Sigmoid colon (tissue), 7 donors: ENCODE measurements around the gene SUPT5H. TPM values are rescaled to one million over a fixed set of nuclear protein-coding genes. Genes with fewer than 3 reads are reported as not detected.
"Not testable (repeated sequence)": the region's sequence is repeated elsewhere in the genome, so short reads cannot be mapped to it uniquely, and the experiment has no call there.

Source experiments
- DNase-seq: peaks from one replicate; pipeline ENCODE4 v3.0.0-alpha.2; 2019
- H3K27ac ChIP-seq, 4 donors: fragments of 200-600 bp; sonication (generic); one replicate each; pipeline ENCODE4 v1.5.1; 2016 to 2019; ENCODE audit warnings: mild to moderate bottlenecking in 1 of 4
- H3K27me3 ChIP-seq, 3 donors: fragments of 200-600 bp; sonication (generic); one replicate each; pipeline ENCODE4 v1.5.1; 2019; ENCODE audit warnings: mild to moderate bottlenecking in 1 of 3
- H3K36me3 ChIP-seq, 4 donors: fragments of 200-600 bp; sonication (generic); one replicate each; pipeline ENCODE4 v1.5.1; 2016 to 2019
- H3K4me1 ChIP-seq, 4 donors: fragments of 200-600 bp; sonication (generic); one replicate each; pipeline ENCODE4 v1.5.1; 2017 to 2019
- H3K4me3 ChIP-seq, 4 donors: fragments of 200-600 bp; sonication (generic); one replicate each; pipeline ENCODE4 v1.5.1; 2017 to 2019; ENCODE audit warnings: mild to moderate bottlenecking in 2 of 4, moderate library complexity in 1 of 4
- H3K9me3 ChIP-seq, 4 donors: fragments of 200-600 bp in 3 of 4; sonication (generic) in 3 of 4; one replicate each; pipeline versions ENCODE4 v1.5.1 to v1.6.1; 2013 to 2019
- EP300 ChIP-seq, 4 donors: sonication (generic); formaldehyde crosslinking; IDR thresholded peaks; one replicate each; pipeline ENCODE4 v1.6.1; 2017; ENCODE audit warnings: antibody characterized with exemption in 4 of 4
- POLR2A ChIP-seq, 2 donors: fragments of 450-650 bp; IDR thresholded peaks; one replicate each; pipeline ENCODE4 v1.6.1; 2016; ENCODE audit warnings: antibody characterized with exemption in 2 of 2, mild to moderate bottlenecking in 2 of 2, moderate library complexity in 2 of 2
- POLR2AphosphoS5 ChIP-seq, 4 donors: sonication (generic); formaldehyde crosslinking; IDR thresholded peaks; one replicate each; pipeline ENCODE4 v1.6.1; 2017; ENCODE audit warnings: antibody characterized with exemption in 4 of 4
- WGBS, 2 donors: extraction: QIAGEN DNeasy Blood & Tissue Kit; methylation state at CpG; one replicate each; pipeline ENCODE4 v1.1.7; 2013; 5-methylcytosine and 5-hydroxymethylcytosine counted together
- intact Hi-C: fragments of 100-400 bp; cut with DNase I; formaldehyde crosslinking; loops from one replicate; pipeline ENCODE4 v1.15.1; 2023
- polyA plus RNA-seq, 3 donors: library from polyadenylated mRNA; stranded (reverse); fragments of 200-250 nt; gene quantifications; one replicate each; pipeline ENCODE4 v1.2.3, GENCODE V29; 2013
- total RNA-seq, 4 donors: library from RNA; depleted of rRNA; stranded (reverse); fragments of >200 nt; gene quantifications; one replicate each; pipeline ENCODE4 v1.1.0, GENCODE V29; 2016
- TF ChIP-seq, protein P1 (sequence below), 4 experiments: fragments of 450-650 bp in 3 of 4; fragments of 200-600 bp in 1 of 4; IDR thresholded peaks; one replicate each; pipeline ENCODE4 v1.5.1; 2016 to 2019; ENCODE audit warnings: antibody characterized with exemption in 4 of 4, mild to moderate bottlenecking in 3 of 4, moderate library complexity in 2 of 4
- donor health status: healthy with polysubstance abuse.
- donor health status: Bipolar disorder and iron deficiency.
- donor health status: healthy.

The SUPT5H gene
- total and polyA plus RNA-seq, 7 donors: 52.3 to 112 (median 77.1) TPM

DNA sequence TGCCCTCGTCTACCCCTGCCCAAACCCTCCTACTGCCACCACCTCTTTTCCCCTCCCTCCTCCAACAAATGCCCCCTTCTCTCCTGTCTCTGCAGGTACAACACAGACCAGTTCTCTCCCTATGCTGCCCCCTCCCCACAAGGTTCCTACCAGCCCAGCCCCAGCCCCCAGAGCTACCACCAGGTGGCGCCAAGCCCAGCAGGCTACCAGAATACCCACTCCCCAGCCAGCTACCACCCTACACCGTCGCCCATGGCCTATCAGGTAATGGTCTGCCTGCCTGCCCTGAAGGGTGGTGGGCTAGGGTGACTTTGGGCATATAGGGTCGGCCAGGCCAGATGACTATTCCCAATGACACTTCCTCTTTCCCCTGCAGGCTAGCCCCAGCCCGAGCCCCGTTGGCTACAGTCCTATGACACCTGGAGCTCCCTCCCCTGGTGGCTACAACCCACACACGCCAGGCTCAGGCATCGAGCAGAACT lies 28.8 kb downstream of the SUPT5H start:
- intact Hi-C loops: no loop called here
- H3K27ac ChIP-seq: peak overlapping the region in 2 of 4 donors; percentile 12 to 53
- TF ChIP-seq, protein P1, sequence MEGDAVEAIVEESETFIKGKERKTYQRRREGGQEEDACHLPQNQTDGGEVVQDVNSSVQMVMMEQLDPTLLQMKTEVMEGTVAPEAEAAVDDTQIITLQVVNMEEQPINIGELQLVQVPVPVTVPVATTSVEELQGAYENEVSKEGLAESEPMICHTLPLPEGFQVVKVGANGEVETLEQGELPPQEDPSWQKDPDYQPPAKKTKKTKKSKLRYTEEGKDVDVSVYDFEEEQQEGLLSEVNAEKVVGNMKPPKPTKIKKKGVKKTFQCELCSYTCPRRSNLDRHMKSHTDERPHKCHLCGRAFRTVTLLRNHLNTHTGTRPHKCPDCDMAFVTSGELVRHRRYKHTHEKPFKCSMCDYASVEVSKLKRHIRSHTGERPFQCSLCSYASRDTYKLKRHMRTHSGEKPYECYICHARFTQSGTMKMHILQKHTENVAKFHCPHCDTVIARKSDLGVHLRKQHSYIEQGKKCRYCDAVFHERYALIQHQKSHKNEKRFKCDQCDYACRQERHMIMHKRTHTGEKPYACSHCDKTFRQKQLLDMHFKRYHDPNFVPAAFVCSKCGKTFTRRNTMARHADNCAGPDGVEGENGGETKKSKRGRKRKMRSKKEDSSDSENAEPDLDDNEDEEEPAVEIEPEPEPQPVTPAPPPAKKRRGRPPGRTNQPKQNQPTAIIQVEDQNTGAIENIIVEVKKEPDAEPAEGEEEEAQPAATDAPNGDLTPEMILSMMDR (IDR thresholded peaks at IDR 0.05): peak; percentile 52 to 79 (median 62)
- no peak for TF ChIP-seq EP300 (IDR thresholded peaks at IDR 0.05)
- 51 to 59% methylated on average over 9 of the region's 9 CpGs for WGBS, 2 donors
- H3K36me3 ChIP-seq: peaks cover 48 to 74% (median 66%) of the 10 kb centered on the region in 4 donors
- no peaks in the 10 kb centered on the region for H3K4me1 ChIP-seq
- DNase-seq: peak; percentile 79
- H3K4me3 ChIP-seq: no peak overlapping the region
- H3K27me3 ChIP-seq: no peaks in the 10 kb centered on the region
- no peaks in the 10 kb centered on the region for H3K9me3 ChIP-seq

DNA sequence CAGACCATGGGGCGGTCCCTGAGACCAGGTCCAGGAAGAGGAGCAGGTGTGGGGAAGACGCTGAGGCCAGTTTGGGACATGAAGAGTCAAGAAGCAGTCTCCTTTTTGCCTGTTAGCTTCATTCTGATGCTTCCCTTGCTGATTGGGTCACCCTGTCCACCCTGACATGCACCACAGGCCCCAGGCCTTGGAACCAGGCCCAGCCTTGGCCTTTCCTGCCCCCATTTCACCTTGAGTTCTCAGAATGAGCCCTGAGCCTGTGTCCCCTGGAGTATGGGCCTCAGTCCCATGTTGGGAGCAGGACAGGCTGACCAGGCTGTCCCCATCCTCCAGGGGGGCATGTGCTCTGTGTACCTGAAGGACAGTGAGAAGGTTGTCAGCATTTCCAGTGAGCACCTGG lies 30.4 kb downstream of the SUPT5H start:
- DNase-seq: no peak
- peaks cover 41 to 59% (median 50%) of the 10 kb centered on the region in 4 donors for H3K36me3 ChIP-seq
- peaks cover 0 to 9% (median 7%) of the 10 kb centered on the region in 4 donors for H3K4me1 ChIP-seq
- no peaks in the 10 kb centered on the region for H3K9me3 ChIP-seq
- no peak overlapping the region for H3K27ac ChIP-seq
- 96% methylated on average over 2 of the region's 2 CpGs for WGBS, 2 donors
- no peak overlapping the region for H3K4me3 ChIP-seq
- intact Hi-C loops: no loop called here
- H3K27me3 ChIP-seq: no peaks in the 10 kb centered on the region
- TF ChIP-seq POLR2A (IDR thresholded peaks at IDR 0.05) (no peak), EP300 (IDR thresholded peaks at IDR 0.05) (no peak), POLR2AphosphoS5 (IDR thresholded peaks at IDR 0.05) (no peak)
- TF ChIP-seq, protein P1 (IDR thresholded peaks at IDR 0.05): no peak

DNA sequence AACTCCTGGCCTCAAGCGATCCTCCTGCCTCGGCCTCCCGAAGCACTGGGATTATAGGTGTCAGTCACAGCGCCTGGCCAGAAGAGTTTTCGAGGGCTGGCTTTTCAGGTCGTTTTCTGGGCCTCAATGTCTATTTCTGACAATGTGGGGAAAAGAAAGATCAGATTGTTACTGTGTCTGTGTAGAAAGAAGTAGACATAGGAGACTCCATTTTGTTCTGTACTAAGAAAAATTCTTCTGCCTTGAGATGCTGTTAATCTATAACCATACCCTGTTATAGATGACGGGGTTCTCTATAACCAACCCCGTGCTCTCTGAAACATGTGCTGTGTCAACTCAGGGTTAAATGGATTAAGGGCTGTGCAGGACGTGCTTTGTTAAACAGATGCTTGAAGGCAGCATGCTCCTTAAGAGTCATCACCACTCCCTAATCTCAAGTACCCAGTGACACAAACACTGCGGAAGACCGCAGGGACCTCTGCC lies 34.0 kb downstream of the SUPT5H start:
- DNase-seq, H3K4me3 ChIP-seq, intact Hi-C loops, H3K9me3 ChIP-seq, H3K27me3 ChIP-seq: not testable (repeated sequence)
- Histone ChIP-seq H3K36me3 (peaks cover 6 to 32% (median 22%) of the 10 kb centered on the region in 4 donors), H3K4me1 (peaks cover 0 to 21% (median 19%) of the 10 kb centered on the region in 4 donors), H3K27ac (peak overlapping the region in 1 of 4 donors; percentile 83)
- WGBS, 2 donors: 84 to 86% methylated on average over 11 of the region's 11 CpGs

DNA sequence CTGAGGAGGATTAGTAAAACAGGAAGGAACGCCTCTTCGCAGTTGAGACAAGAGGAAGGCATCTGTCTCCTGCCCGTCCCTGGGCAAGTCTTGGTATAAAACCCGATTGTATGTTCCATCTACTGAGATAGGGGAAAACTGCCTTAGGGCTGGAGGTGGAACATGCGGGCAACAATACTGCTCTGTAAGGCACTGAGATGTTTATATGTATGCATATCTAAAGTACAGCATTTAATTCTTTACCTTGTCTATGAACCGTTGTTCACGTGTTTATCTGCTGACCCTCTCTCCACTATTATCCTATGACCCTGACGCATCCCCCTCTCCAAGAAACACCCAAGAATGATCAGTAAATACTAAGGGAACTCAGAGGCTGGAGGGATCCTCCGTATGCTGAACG lies 34.5 kb downstream of the SUPT5H start:
- peak overlapping the region; percentile 81 to 86 (median 84) for H3K27ac ChIP-seq
- intact Hi-C loops: loop anchor here (2.0 to 5.0 kb wide), 3 partner anchors 35 to 88 kb away; partner anchors contain the start of genes EID2B, MED29, PAF1 and SUPT5H
- TF ChIP-seq EP300 (IDR thresholded peaks at IDR 0.05): no peak
- H3K27me3 ChIP-seq: no peaks in the 10 kb centered on the region
- peaks cover under 1 to 31% (median 17%) of the 10 kb centered on the region in 4 donors for H3K36me3 ChIP-seq
- no peak for DNase-seq
- peak overlapping the region; percentile 81 to 96 (median 93) for H3K4me3 ChIP-seq
- WGBS, 2 donors: 53 to 69% methylated on average over 10 of the region's 10 CpGs
- peaks cover 0 to 21% (median 19%) of the 10 kb centered on the region in 4 donors for H3K4me1 ChIP-seq
- no peaks in the 10 kb centered on the region for H3K9me3 ChIP-seq

DNA sequence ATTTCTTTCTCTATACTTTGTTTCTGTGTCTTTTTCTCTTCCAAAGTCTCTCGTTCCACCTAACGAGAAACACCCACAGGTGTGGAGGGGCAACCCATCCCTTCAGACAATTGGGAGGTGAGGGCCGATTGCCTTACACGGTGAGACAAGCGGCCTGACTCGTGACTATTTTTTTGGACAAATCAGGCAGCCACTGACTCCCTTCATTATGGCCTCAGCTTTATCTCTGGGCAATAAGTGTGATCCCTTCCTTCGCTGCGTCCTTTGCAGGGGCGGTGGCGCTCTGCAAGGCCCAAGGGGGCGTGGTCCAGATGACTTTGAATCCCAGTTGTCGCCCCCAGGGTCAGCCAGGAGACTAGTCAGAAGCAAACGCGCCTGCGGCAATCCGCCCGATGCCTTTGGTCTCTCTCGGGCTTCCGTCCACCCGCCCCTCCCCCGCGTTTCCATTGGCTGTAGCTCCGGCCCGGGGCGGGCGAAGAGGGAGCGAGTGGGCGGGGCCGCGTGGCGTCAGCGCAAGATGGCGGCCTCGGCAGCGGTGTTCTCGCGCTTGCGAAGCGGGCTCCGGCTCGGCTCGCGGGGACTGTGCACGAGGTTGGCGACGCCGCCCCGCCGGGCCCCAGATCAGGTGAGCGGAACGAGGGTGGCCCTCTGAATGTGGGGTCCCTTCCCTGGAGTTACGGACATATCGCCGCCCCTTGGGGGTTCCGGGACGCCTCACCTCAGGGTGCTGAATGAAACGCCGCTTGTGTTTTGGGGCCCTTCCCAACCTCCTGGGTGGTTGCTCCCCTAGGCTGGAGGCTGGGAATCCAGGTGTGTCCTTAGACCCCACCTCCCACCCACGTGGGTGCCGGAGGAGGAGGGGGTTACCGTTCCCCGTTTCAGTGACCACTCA lies 35.2 kb downstream of the SUPT5H start, which contains the start of gene TIMM50:
TIMM50 (plus strand) TSS at position 502 of the 892 bp plus-strand sequence; CDS start at position 518, 16 bp downstream.
- peak; percentile 82 to 89 (median 83) for TF ChIP-seq POLR2AphosphoS5 (IDR thresholded peaks at IDR 0.05)
- no peak for TF ChIP-seq EP300 (IDR thresholded peaks at IDR 0.05)
- TF ChIP-seq POLR2A (IDR thresholded peaks at IDR 0.05): peak; percentile 41 to 43
- Histone ChIP-seq H3K4me3 (peak within 1 kb of the TSS; percentile 81 to 96 (median 93)), H3K27me3 (no peaks in the 10 kb centered on the region), H3K9me3 (no peaks in the 10 kb centered on the region), H3K36me3 (peaks cover 0 to 35% (median 19%) of the 10 kb centered on the region in 4 donors), H3K27ac (peak within 1 kb of the TSS; percentile 81 to 86 (median 84)), H3K4me1 (peaks cover 0 to 21% (median 19%) of the 10 kb centered on the region in 4 donors)
- intact Hi-C loops: loop anchor here (2.0 to 5.0 kb wide), 3 partner anchors 36 to 88 kb away; partner anchors contain the start of genes EID2B, MED29, PAF1 and SUPT5H
- DNase-seq: peak; percentile 97
- 1% methylated on average over 62 of the region's 62 CpGs for WGBS, 2 donors

DNA sequence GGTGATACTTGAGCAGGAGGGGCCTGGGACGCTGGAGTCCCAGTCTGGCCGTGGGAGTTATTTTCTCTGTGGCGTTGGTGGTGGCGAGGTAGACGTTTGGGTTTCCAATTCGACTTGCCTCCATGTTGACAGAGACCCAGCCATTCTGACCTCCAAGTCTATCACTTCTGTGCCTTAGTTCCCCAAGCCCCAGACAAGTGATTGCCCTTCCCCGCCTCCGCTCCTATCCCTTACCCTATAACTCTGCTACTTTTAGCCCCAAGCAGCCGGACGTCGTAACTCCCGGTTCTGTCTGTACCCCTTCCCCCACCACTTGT lies 35.8 kb downstream of the SUPT5H start:
- TF ChIP-seq POLR2A (IDR thresholded peaks at IDR 0.05) (no peak), EP300 (IDR thresholded peaks at IDR 0.05) (no peak), POLR2AphosphoS5 (IDR thresholded peaks at IDR 0.05) (no peak)
- TF ChIP-seq, protein P1 (IDR thresholded peaks at IDR 0.05): no peak
- H3K27ac ChIP-seq: peak overlapping the region; percentile 81 to 86 (median 84)
- intact Hi-C loops: loop anchor here (2.0 to 5.0 kb wide), 3 partner anchors 36 to 89 kb away; partner anchors contain the start of genes EID2B, MED29, PAF1 and SUPT5H
- H3K4me3 ChIP-seq: peak overlapping the region; percentile 81 to 96 (median 93)
- H3K9me3 ChIP-seq: no peaks in the 10 kb centered on the region
- 0 to 1% methylated on average over 12 of the region's 12 CpGs for WGBS, 2 donors
- no peaks in the 10 kb centered on the region for H3K27me3 ChIP-seq
- peaks cover 0 to 35% (median 21%) of the 10 kb centered on the region in 4 donors for H3K36me3 ChIP-seq
- no peak for DNase-seq
- H3K4me1 ChIP-seq: peaks cover 0 to 21% (median 19%) of the 10 kb centered on the region in 4 donors
